ENCODE data around the gene UNC5A.

The UNC5A gene

DNA sequence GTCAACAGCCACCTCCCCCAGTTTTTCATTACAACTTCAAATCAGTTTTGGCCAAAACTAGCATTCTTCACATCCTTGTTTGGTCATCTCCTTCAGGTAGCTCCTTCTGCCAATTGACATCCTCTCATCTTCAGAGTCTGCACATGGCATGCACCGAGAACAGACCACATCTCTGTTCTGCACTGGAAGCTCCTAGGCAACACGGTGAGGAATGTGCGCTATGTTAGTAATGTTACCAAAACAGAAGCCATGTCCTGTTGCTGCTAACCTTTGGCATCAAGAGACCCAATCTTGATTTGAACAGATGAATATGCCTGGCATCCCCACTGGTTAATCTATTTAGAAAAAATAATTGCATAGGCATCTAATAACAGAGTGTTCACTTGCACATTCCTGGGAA lies 93.9 kb downstream of the UNC5A start:
- no peak overlapping the region for H3K4me3 ChIP-seq (ENCODE audit: low read length)
- no peak for DNase-seq (ENCODE audit: low read depth)
- TF ChIP-seq, protein P1, sequence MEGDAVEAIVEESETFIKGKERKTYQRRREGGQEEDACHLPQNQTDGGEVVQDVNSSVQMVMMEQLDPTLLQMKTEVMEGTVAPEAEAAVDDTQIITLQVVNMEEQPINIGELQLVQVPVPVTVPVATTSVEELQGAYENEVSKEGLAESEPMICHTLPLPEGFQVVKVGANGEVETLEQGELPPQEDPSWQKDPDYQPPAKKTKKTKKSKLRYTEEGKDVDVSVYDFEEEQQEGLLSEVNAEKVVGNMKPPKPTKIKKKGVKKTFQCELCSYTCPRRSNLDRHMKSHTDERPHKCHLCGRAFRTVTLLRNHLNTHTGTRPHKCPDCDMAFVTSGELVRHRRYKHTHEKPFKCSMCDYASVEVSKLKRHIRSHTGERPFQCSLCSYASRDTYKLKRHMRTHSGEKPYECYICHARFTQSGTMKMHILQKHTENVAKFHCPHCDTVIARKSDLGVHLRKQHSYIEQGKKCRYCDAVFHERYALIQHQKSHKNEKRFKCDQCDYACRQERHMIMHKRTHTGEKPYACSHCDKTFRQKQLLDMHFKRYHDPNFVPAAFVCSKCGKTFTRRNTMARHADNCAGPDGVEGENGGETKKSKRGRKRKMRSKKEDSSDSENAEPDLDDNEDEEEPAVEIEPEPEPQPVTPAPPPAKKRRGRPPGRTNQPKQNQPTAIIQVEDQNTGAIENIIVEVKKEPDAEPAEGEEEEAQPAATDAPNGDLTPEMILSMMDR (conservative IDR thresholded peaks at IDR 0.05; ENCODE audit: low read depth, low read length) = no peak

DNA sequence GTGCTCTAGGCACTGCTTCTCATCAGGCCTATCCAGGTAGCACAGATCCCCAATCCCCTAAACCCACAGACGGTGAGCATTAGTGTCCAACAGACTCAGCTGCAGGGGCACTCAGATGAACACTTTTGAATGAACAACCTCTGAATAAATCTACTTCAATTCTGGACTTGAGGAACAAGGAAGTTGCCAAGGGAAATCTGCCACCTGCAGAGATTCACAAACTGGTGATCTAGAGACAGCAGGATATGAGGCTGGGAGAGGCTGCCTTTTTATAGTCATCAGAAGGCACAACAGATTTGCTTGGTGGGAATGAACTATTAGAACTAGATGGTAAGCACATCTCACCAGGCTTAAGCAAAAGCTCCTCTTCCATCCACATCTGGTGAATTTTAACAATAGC lies 95.8 kb downstream of the UNC5A start:
- DNase-seq (ENCODE audit: low read depth) = no peak
- H3K4me3 ChIP-seq (ENCODE audit: low read length) = no peak overlapping the region
- TF ChIP-seq, protein P1 (conservative IDR thresholded peaks at IDR 0.05; ENCODE audit: low read depth, low read length) = no peak

DNA sequence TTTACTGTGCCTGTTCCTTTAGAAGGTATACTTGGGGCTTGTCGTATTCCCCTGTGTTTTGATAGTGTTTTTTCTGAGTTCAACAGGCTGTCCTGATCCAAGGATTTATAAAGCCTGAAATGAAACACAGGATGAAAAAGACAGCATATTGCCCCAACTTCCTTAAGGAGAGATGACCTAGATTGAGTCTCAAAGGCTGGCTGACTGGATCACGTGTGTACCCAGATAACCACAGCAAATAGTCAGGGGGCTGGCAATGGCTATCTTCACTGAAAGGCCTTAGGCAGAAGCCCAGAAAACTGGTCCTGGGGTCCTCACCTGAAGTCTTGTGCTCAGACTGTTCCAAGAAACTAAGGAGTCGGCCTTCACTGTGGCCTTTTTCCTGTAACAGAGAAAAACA lies 96.4 kb downstream of the UNC5A start:
- TF ChIP-seq, protein P1 (conservative IDR thresholded peaks at IDR 0.05; ENCODE audit: low read depth, low read length) = no peak
- no peak for DNase-seq (ENCODE audit: low read depth)
- no peak overlapping the region for H3K4me3 ChIP-seq (ENCODE audit: low read length)

DNA sequence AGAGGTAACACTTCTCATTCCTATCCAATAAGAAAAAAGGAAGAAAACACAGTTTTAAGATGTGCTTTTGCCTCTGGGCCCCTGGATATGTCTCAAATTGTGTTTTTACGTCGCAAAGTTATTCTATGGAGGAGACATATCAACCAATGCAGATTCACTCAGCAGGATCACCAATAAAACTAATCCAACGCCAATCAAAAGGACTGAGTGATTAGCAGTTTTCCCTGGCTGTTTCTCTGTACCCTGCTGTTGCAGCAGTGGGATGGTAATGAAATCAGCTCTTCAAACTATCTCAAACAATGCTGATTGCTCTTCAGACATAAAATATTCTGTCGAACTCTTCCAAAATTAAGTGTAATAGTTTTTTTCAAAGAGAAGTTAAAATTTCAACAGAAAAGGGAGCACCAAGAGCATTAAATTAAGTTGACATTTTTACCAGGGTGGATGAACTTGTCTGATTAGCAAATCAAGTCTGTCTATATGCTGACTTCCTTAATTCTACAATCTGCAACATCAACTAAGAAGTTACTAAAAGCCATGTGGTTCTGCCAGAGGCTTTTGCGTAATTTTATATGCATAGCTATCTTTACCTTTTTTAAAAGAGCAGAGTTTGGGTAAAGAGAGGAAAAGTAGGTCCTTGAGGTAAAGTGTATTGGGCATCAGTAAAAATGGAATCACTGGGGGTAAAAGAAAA lies 98.5 kb downstream of the UNC5A start:
- no peak overlapping the region for H3K4me3 ChIP-seq (ENCODE audit: low read length)
- TF ChIP-seq, protein P1 (conservative IDR thresholded peaks at IDR 0.05; ENCODE audit: low read depth, low read length) = no peak
- no peak for DNase-seq (ENCODE audit: low read depth)

DNA sequence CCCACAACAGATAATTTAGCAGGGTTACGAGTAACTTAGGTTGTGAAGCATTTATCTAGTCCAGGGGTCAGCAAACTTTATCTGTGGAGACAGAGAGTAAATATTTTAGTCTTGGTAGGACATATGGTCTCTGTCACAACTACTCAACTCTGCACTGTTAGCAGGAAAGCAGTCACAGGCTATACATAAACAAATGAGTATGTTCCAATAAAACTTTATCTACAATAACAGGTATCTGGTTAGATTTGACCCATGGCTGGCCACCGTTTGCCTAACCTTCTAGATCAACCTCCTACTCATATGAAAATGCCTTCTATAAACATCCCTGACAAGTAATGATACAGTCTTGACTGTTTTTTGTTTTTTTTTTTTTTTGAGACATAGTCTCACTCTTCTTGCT lies 101.8 kb downstream of the UNC5A start:
- no peak for DNase-seq (ENCODE audit: low read depth)
- H3K4me3 ChIP-seq (ENCODE audit: low read length) = no peak overlapping the region
- TF ChIP-seq, protein P1 (conservative IDR thresholded peaks at IDR 0.05; ENCODE audit: low read depth, low read length) = no peak

DNA sequence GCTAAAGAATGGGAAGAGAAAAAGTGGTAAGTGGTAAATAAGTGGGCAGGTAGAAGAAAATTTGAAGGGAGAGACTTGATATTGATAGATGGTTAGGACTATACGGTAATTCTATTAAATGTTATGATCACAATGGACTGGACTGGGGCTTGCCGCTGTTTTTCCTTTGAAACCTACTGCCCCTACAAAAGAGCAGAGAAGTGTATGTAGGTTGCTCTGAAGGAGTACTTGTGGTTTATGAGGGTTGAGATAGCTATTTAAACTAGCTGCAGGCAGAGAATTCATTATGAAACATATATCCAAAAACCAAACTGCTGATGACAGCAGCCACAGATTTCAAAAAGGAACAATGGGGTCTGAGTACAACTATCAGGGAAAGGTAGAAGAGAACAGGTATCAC lies 105.5 kb downstream of the UNC5A start:
- TF ChIP-seq, protein P1 (conservative IDR thresholded peaks at IDR 0.05; ENCODE audit: low read depth, low read length) = no peak
- DNase-seq (ENCODE audit: low read depth) = no peak

DNA sequence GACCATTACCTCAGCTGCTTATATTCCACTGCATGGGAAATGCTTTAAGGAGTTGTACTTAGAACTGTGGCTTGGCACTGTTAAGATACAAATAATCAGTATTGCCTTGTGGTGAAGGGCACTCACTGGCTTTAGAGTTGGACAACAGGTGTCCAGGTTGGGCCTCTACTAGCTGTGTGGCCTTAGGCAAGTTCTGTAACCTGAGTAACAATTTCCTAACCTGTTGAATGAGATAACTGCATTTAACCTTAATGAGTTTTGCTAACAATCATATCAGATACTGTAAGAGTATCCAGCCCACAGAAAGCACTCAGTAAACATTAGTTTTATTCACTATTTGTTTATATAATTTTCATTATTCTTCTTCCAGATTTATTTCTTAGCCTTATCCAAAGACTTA lies 106.0 kb downstream of the UNC5A start:
- DNase-seq (ENCODE audit: low read depth) = no peak
- H3K4me3 ChIP-seq (ENCODE audit: low read length) = no peak overlapping the region
- TF ChIP-seq, protein P1 (conservative IDR thresholded peaks at IDR 0.05; ENCODE audit: low read depth, low read length) = no peak

More for the DNA sequence above, 105.5 kb downstream of the UNC5A start:
- no peak overlapping the region for H3K4me3 ChIP-seq (ENCODE audit: low read length)
